DOHH2 (cell line): ENCODE data around the gene ADGRE1.

Experiments used
- H3F3A ChIP-seq: fragments of 200-600 bp; sonication (generic), shearing (Covaris generic); 2 replicates; pipeline ENCODE4 v1.6.0; 2016; ENCODE audit warnings: antibody characterized with exemption, mild to moderate bottlenecking; ENCODE audit not compliant: control insufficient read depth, insufficient read depth
- H3K27ac ChIP-seq: fragments of 200-600 bp; sonication (generic); 2 replicates; pipeline ENCODE4 v1.5.1; 2014; ENCODE audit warnings: low read depth, mild to moderate bottlenecking, low read length, moderate library complexity
- H3K27me3 ChIP-seq: fragments of 200-600 bp; sonication (generic); 2 replicates; pipeline ENCODE4 v1.6.1; 2014; ENCODE audit warnings: mild to moderate bottlenecking, low read length, mixed read lengths; ENCODE audit not compliant: control insufficient read depth
- H3K36me3 ChIP-seq: fragments of 200-600 bp; sonication (generic); 2 replicates; pipeline ENCODE4 v1.6.1; 2014; ENCODE audit warnings: mild to moderate bottlenecking, low read length, moderate library complexity, mixed read lengths; ENCODE audit not compliant: control insufficient read depth
- H3K4me1 ChIP-seq: fragments of 200-600 bp; sonication (generic); 2 replicates; pipeline ENCODE4 v1.6.1; 2014; ENCODE audit warnings: mild to moderate bottlenecking, low read length, mixed read lengths; ENCODE audit not compliant: control insufficient read depth
- H3K4me2 ChIP-seq: fragments of 200-600 bp; sonication (generic); 2 replicates; pipeline ENCODE4 v1.6.0; 2014; ENCODE audit warnings: mild to moderate bottlenecking, low read length, moderate library complexity
- H3K4me3 ChIP-seq: fragments of 200-600 bp; sonication (generic); 2 replicates; pipeline ENCODE4 v1.5.1; 2014; ENCODE audit warnings: mild to moderate bottlenecking, low read length, mixed read lengths
- H3K79me2 ChIP-seq: fragments of 200-600 bp; sonication (generic); 2 replicates; pipeline ENCODE4 v1.6.1; 2014; ENCODE audit warnings: mild to moderate bottlenecking, low read length, mixed read lengths; ENCODE audit not compliant: control insufficient read depth
- H3K9me2 ChIP-seq: fragments of 200-600 bp; sonication (generic); replicated peaks from 2 replicates; pipeline ENCODE4 v1.6.1; 2014; ENCODE audit warnings: mild to moderate bottlenecking, low read length, mixed read lengths; ENCODE audit not compliant: control insufficient read depth
- H3K9me3 ChIP-seq: fragments of 200-600 bp; sonication (generic); 2 replicates; pipeline ENCODE4 v1.6.1; 2014; ENCODE audit warnings: antibody characterized with exemption, low read length, mixed read lengths; ENCODE audit not compliant: control insufficient read depth, insufficient read depth
- H4K20me1 ChIP-seq: fragments of 200-600 bp; sonication (generic); 2 replicates; pipeline ENCODE4 v1.6.0; 2014; ENCODE audit warnings: low read depth, mild to moderate bottlenecking, antibody characterized with exemption, low read length, moderate library complexity; ENCODE audit not compliant: control insufficient read depth, insufficient read depth
- EZH2phosphoT487 ChIP-seq: fragments of 200-600 bp; sonication (generic); IDR thresholded peaks from 2 replicates; pipeline ENCODE4 v1.6.1; 2017; ENCODE audit warnings: borderline replicate concordance, mild to moderate bottlenecking, antibody characterized with exemption, low read length, moderate library complexity, mixed read lengths
- TF ChIP-seq, protein P1 (sequence below): fragments of 200-600 bp; sonication (generic); IDR thresholded peaks from one replicate; pipeline ENCODE4 v1.5.1; 2014; ENCODE audit warnings: antibody characterized with exemption, mild to moderate bottlenecking, low read depth, low read length; ENCODE audit not compliant: poor library complexity, severe bottlenecking

The ADGRE1 gene

DNA sequence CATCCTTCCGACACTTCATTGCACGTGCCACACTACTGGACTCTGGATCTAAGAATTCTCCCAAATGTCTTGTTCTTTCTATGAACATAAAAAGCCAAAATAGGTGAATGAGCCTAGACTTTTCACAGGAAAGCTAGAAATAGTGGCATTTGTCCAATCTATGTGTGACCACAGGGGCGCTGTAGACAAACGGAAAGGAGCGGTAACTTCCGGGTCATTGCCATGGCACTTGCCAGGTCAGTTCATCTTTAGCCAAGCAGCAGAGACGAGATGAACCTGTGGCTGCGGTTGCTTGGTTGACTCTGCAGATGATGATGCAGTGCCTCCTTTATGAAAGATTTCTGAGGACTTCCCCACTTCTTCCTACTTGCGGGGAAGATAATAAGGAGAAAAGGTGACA, 65.6 kb downstream of the ADGRE1 start:
- TF ChIP-seq, protein P1, sequence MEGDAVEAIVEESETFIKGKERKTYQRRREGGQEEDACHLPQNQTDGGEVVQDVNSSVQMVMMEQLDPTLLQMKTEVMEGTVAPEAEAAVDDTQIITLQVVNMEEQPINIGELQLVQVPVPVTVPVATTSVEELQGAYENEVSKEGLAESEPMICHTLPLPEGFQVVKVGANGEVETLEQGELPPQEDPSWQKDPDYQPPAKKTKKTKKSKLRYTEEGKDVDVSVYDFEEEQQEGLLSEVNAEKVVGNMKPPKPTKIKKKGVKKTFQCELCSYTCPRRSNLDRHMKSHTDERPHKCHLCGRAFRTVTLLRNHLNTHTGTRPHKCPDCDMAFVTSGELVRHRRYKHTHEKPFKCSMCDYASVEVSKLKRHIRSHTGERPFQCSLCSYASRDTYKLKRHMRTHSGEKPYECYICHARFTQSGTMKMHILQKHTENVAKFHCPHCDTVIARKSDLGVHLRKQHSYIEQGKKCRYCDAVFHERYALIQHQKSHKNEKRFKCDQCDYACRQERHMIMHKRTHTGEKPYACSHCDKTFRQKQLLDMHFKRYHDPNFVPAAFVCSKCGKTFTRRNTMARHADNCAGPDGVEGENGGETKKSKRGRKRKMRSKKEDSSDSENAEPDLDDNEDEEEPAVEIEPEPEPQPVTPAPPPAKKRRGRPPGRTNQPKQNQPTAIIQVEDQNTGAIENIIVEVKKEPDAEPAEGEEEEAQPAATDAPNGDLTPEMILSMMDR: no peak
- TF ChIP-seq EZH2phosphoT487: no peak
- Histone ChIP-seq H3K9me3 (no peaks in the 10 kb centered on the region), H3K27me3 (no peaks in the 10 kb centered on the region), H3K36me3 (no peaks in the 10 kb centered on the region), H4K20me1 (no peaks in the 10 kb centered on the region), H3K27ac (no peak overlapping the region), H3F3A (no peaks in the 10 kb centered on the region), H3K4me2 (no peak overlapping the region), H3K9me2 (no peaks in the 10 kb centered on the region), H3K4me3 (no peak overlapping the region), H3K79me2 (no peaks in the 10 kb centered on the region), H3K4me1 (no peaks in the 10 kb centered on the region)

GRCh38 chr19:6955082-6955481, 67.7 kb downstream of the ADGRE1 start:
- TF ChIP-seq, protein P1: no peak
- no peak for TF ChIP-seq EZH2phosphoT487
- no peaks in the 10 kb centered on the region for H3K9me2 ChIP-seq
- no peak overlapping the region for H3K27ac ChIP-seq
- no peaks in the 10 kb centered on the region for H4K20me1 ChIP-seq
- H3K36me3 ChIP-seq: no peaks in the 10 kb centered on the region
- H3K4me1 ChIP-seq: no peaks in the 10 kb centered on the region
- H3K4me3 ChIP-seq: no peak overlapping the region
- no peaks in the 10 kb centered on the region for H3F3A ChIP-seq
- H3K27me3 ChIP-seq: no peaks in the 10 kb centered on the region
- no peaks in the 10 kb centered on the region for H3K79me2 ChIP-seq
- H3K4me2 ChIP-seq: no peak overlapping the region
- no peaks in the 10 kb centered on the region for H3K9me3 ChIP-seq

- Histone ChIP-seq H4K20me1 (no peaks in the 10 kb centered on the region), H3K27ac (no peak overlapping the region), H3K9me2 (no peaks in the 10 kb centered on the region), H3F3A (no peaks in the 10 kb centered on the region), H3K27me3 (0 out of 2 replicates have a peak, but pooled peaks cover 4% of the 10 kb centered on the region), H3K4me3 (no peak overlapping the region), H3K36me3 (no peaks in the 10 kb centered on the region), H3K4me1 (no peaks in the 10 kb centered on the region), H3K79me2 (no peaks in the 10 kb centered on the region), H3K9me3 (no peaks in the 10 kb centered on the region), H3K4me2 (no peak overlapping the region)
- TF ChIP-seq, protein P1: no peak
- no peak for TF ChIP-seq EZH2phosphoT487
Observed at GRCh38 chr19:6956573-6956972, 69.2 kb downstream of the ADGRE1 start.

DNA sequence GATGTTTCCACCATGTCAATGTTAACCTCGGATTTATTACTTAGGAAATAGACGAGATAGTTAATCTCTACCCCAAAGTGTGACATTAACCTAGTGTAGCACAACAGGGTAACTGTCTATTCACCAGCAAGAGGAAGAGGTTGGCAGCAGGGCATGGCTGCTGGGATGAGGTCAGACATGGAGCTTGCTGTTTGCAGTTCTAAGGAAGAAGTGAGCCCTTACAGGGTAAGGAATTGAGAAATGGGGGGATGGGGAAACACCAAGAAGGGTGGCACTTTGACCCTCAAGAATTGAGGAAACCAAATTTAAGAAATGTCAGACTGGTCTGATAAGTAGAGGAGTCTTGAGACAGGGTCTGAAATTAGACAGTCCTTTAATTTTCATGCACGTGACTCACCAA, 71.4 kb downstream of the ADGRE1 start:
- H3K36me3 ChIP-seq: no peaks in the 10 kb centered on the region
- H3K9me3 ChIP-seq: no peaks in the 10 kb centered on the region
- 0 out of 2 replicates have a peak, but pooled peaks cover 4% of the 10 kb centered on the region for H3K27me3 ChIP-seq
- H3K9me2 ChIP-seq: no peaks in the 10 kb centered on the region; the same call in 1 of the 2 replicates
- H3K27ac ChIP-seq: no peak overlapping the region
- no peak overlapping the region for H3K4me3 ChIP-seq
- H3K79me2 ChIP-seq: no peaks in the 10 kb centered on the region
- H3F3A ChIP-seq: no peaks in the 10 kb centered on the region
- TF ChIP-seq, protein P1: no peak
- no peak for TF ChIP-seq EZH2phosphoT487
- no peaks in the 10 kb centered on the region for H4K20me1 ChIP-seq
- H3K4me2 ChIP-seq: no peak overlapping the region
- no peaks in the 10 kb centered on the region for H3K4me1 ChIP-seq
